GM23248 (cell line): ENCODE data around the gene FAM180A.

Experiments
- EZH2 ChIP-seq: fragments of 200-600 bp; sonication (generic); IDR thresholded peaks from 2 replicates; pipeline ENCODE4 v1.6.1; 2018; ENCODE audit warnings: antibody characterized with exemption, mild to moderate bottlenecking; ENCODE audit not compliant: insufficient read depth, poor library complexity, severe bottlenecking
- EZH2phosphoT487 ChIP-seq: fragments of 200-600 bp; sonication (generic); IDR thresholded peaks from 2 replicates; pipeline ENCODE4 v1.6.1; 2018; ENCODE audit warnings: antibody characterized with exemption, moderate library complexity, mild to moderate bottlenecking, low read depth; ENCODE audit not compliant: insufficient read depth

DNA sequence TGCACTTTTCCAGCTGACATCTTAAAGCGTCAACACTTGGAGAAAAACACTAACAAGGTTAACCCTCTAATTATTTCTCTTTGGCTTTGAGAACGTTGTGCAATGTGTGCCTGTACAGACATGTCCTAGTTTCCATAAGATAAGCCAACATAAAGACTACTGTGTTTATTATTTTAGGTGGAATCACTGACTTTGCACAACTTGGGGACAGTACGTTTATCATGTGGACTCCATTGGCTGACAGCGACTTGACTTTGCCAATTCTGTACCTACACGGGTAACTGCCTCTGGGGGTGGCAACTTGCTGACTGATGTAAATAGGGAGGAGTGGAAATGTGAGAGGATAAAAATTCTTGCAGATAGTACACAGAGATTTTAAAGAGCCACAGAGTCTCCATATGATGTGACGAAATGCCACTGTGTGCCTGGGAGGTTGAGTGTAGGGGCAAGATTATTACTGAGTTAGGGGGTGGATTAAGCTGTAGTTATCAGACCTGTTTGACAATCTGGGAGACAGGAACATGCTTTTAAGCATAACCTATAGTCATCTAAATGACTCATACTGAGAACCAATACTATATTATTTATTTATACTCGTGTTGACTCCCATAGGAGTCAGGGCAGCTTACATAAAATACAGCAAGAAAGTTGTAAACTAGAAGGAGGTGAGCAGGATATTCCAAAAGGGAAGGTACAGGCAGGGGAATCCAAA, 41.6 kb downstream of the FAM180A start:
- no peak for TF ChIP-seq EZH2phosphoT487
- TF ChIP-seq EZH2 = no peak
